Prostate gland (tissue), 2 donors: ENCODE results near the gene ALK.

ENCODE experiments used
- CTCF ChIP-seq, 4 experiments: fragments of 200-600 bp in 2 of 4; fragments of 450-650 bp in 2 of 4; sonication (generic) in 2 of 4; IDR thresholded peaks; 1 replicate in 3 of 4; 2 replicates in 1 of 4; pipeline ENCODE4 v1.5.1; 2016 to 2019; ENCODE audit warnings: antibody characterized with exemption in 4 of 4, mild to moderate bottlenecking in 2 of 4, moderate library complexity in 2 of 4
- POLR2A ChIP-seq: fragments of 450-650 bp; IDR thresholded peaks from one replicate; pipeline ENCODE4 v1.6.1; 2016; ENCODE audit warnings: antibody characterized with exemption, mild to moderate bottlenecking

DNA sequence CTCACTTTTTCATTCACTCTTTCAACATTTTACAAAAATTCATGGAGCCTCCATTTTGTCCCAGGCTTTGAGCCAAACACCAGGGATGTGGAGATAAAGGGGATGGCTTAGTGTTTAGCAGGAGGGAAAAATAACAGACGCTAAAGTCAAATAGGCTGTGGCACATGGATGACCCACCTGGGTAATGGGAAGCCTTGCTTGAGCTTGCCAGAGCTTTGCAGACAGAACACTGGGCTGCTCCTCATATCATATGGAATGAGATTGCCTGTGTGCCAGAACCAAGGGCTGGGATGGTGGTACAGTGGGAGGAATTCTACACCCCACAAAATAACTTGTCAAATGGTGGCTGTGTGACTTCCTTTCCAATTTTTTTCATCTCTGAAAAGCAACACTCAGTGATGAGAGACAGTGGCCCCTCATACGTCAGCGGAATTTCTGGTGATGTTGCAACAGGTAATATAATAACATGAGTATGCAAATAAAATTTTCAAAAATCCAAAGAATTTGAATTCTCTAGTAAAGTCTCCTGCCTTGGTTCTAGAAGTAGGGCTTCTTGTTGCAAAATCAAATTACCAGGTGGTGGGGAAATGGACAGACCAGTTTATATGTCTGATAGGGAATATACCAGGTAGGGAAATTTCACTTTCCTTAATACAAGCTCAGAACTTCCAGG, 553.3 kb downstream of the ALK start:
- no peak for TF ChIP-seq CTCF (IDR thresholded peaks at IDR 0.05)
- TF ChIP-seq POLR2A = no peak
